Panc1 (cell line): ENCODE results near the gene GRID2. TPM values are rescaled to one million over a fixed set of nuclear protein-coding genes. Genes with fewer than 3 reads are reported as not detected.

Experiments used
- ATAC-seq: fragments of 200-7000 bp; cut with Tn5 transposase; 2 replicates; pipeline ENCODE4 v1.9.1; 2020; ENCODE audit warnings: mild to moderate bottlenecking, moderate library complexity
- BruUV-seq: library from RNA; stranded (reverse); fragments of 400-500 nt; replicated peaks from 2 replicates; lab custom pipeline; 2021; lab: Mats Ljungman, UMichigan
- CTCF ChIA-PET: fragments of 300-600 bp; sonication (Branson Sonifier 250); formaldehyde crosslinking; loops from one replicate; lab custom pipeline; 2022; ENCODE audit warnings: antibody characterized with exemption; lab: Charles Lee
- POLR2A ChIA-PET: fragments of 300-600 bp; sonication (Branson Sonifier 250); formaldehyde crosslinking; loops from one replicate; lab custom pipeline; 2022; ENCODE audit warnings: antibody characterized with exemption; lab: Charles Lee
- DNase-seq: peaks from one replicate; pipeline ENCODE4 v3.0.0-alpha.2; 2010; ENCODE audit warnings: low read depth, low spot score
- H3K27ac ChIP-seq: 2 replicates; pipeline ENCODE4 v1.5.1; 2011; ENCODE audit warnings: mild to moderate bottlenecking, low read length, inconsistent platforms
- H3K27me3 ChIP-seq: fragments of 200-500 bp; sonication (Bioruptor generic); 2 replicates; pipeline ENCODE4 v1.6.0; 2014; ENCODE audit warnings: low read length, inconsistent platforms; ENCODE audit not compliant: control insufficient read depth, insufficient read depth
- H3K36me3 ChIP-seq: fragments of 200-500 bp; sonication (Bioruptor generic); 2 replicates; pipeline ENCODE4 v1.5.1; 2014; ENCODE audit warnings: inconsistent platforms, mild to moderate bottlenecking, low read length, moderate library complexity; ENCODE audit not compliant: control insufficient read depth, insufficient read depth
- H3K4me1 ChIP-seq: 2 replicates; pipeline ENCODE4 v1.5.1; 2011; ENCODE audit warnings: inconsistent platforms, mild to moderate bottlenecking, low read length, moderate library complexity; ENCODE audit not compliant: control insufficient read depth, insufficient read depth
- H3K4me3 ChIP-seq, 2 experiments: 2 replicates each; pipeline ENCODE4 v1.5.1; 2011 to 2012; ENCODE audit warnings: low read depth in 2 of 2, low read length in 2 of 2, mild to moderate bottlenecking in 2 of 2, inconsistent platforms in 1 of 2, moderate library complexity in 1 of 2
- H3K9me3 ChIP-seq: fragments of 200-500 bp; sonication (Bioruptor generic); 2 replicates; pipeline ENCODE4 v1.5.1; 2014; ENCODE audit warnings: low read depth, mild to moderate bottlenecking, inconsistent platforms, low read length, moderate library complexity; ENCODE audit not compliant: control insufficient read depth, insufficient read depth
- CTCF ChIP-seq: fragments of 450-650 bp; IDR thresholded peaks from 2 replicates; pipeline ENCODE4 v1.5.1; 2017; ENCODE audit warnings: mild to moderate bottlenecking
- POLR2AphosphoS5 ChIP-seq: IDR thresholded peaks from 2 replicates; pipeline ENCODE4 v1.6.1; 2012; ENCODE audit warnings: mild to moderate bottlenecking, low read depth, low read length, moderate library complexity
- REST ChIP-seq, 2 experiments: IDR thresholded peaks; 2 replicates each; pipeline ENCODE4 v1.6.1; 2011 to 2012; ENCODE audit warnings: low read depth in 2 of 2, control low read depth in 1 of 2, low read length in 1 of 2, mild to moderate bottlenecking in 1 of 2, moderate library complexity in 1 of 2; ENCODE audit not compliant: insufficient read depth in 1 of 2
- SIN3A ChIP-seq: IDR thresholded peaks from 2 replicates; pipeline ENCODE4 v1.6.1; 2012; ENCODE audit warnings: low read depth, mild to moderate bottlenecking, low read length, moderate library complexity, borderline replicate concordance; ENCODE audit not compliant: insufficient read depth
- TCF7L2 ChIP-seq: IDR thresholded peaks from 2 replicates; pipeline ENCODE4 v1.6.1; 2011; ENCODE audit warnings: mild to moderate bottlenecking, low read depth, low read length, inconsistent platforms
- in situ Hi-C: cut with HindIII; loops from 2 replicates; pipeline ENCODE4 v1.10.0; 2016; ENCODE audit warnings: low sequenced_read_pairs, low pct_unique_long_range_greater_than_20kb
- intact Hi-C: fragments of 100-400 bp; cut with micrococcal nuclease; formaldehyde crosslinking; loops from one replicate; pipeline ENCODE4 v1.10.0; 2022; ENCODE audit not compliant: unreplicated experiment
- total RNA-seq: library from RNA; stranded (reverse); gene quantifications from one replicate; pipeline ENCODE4 v1.2.1, GENCODE V29; 2021; ENCODE audit not compliant: unreplicated experiment

Gene GRID2
- total RNA-seq, 1 experiment from 2014 or later = 0.08 TPM

DNA sequence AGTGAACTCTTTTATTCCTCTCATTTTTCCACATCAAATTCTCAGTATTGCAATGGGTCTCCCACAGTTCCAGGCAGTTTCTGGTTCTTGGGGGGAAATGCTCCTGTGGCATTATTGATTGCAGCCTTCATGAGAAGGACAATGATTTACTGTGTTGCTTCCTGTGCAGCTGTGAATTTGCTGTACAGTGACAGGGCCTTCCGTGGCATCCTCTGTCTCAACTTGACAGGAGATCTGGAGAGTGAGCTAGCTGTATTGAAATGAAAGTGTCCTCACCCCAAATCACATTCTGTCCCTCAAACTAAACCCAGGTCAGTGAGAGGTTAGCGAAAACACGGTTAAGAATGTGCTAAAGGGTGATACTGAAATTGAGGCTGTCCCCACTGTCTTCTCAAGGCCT lies 1447.6 kb downstream of the GRID2 start:
- H3K9me3 ChIP-seq = no peaks in the 10 kb centered on the region
- H3K27me3 ChIP-seq = no peaks in the 10 kb centered on the region
- ChIA-PET CTCF (no interaction called here), POLR2A (no interaction called here)
- intact Hi-C loops (no loop called here), in situ Hi-C loops (no loop called here)
- no TSS peak for BruUV-seq
- TF ChIP-seq CTCF (no peak), REST (IDR thresholded peaks at IDR 0.05; ENCODE audit: insufficient read depth in 1 of 2, low read depth in 2 of 2, low read length in 1 of 2) (no peak), SIN3A (no peak), POLR2AphosphoS5 (no peak), TCF7L2 (no peak)
- no peak overlapping the region for H3K4me3 ChIP-seq
- no peaks in the 10 kb centered on the region for H3K36me3 ChIP-seq
- no peak overlapping the region for H3K27ac ChIP-seq
- no peaks in the 10 kb centered on the region for H3K4me1 ChIP-seq
- no peak for ATAC-seq
- no peak for DNase-seq

DNA sequence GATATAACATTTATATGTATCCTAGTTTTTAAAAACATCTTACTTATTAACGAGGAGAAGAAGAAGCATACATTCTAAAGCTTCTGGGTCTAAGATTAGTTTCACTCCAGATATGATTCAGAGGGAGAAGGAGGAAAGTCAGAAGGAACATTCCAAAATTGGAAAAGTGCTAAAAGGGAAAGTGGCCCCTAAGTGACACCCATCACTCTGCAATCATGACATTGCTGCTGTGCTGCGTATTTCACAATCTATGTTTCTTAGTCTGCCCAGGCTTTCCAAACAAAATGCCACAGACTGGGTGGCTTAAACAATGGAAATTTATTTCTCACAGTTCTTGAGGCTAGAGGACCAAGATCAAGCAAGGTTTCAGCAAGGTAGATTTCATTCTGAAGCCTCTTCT lies 1452.3 kb downstream of the GRID2 start:
- H3K27ac ChIP-seq = no peak overlapping the region
- in situ Hi-C loops = no loop called here
- BruUV-seq = no TSS peak
- H3K9me3 ChIP-seq = no peaks in the 10 kb centered on the region
- DNase-seq (no peak), ATAC-seq (no peak)
- H3K27me3 ChIP-seq = no peaks in the 10 kb centered on the region
- ChIA-PET CTCF (no interaction called here), POLR2A (no interaction called here)
- no peak overlapping the region for H3K4me3 ChIP-seq
- no peaks in the 10 kb centered on the region for H3K36me3 ChIP-seq
- intact Hi-C loops = no loop called here
- TF ChIP-seq POLR2AphosphoS5 = no peak
- no peak for TF ChIP-seq TCF7L2
- no peak for TF ChIP-seq REST (IDR thresholded peaks at IDR 0.05; ENCODE audit: insufficient read depth in 1 of 2, low read depth in 2 of 2, low read length in 1 of 2)
- TF ChIP-seq CTCF = no peak
- no peak for TF ChIP-seq SIN3A
- H3K4me1 ChIP-seq = no peaks in the 10 kb centered on the region
